Osteocyte (in vitro differentiated cells): ENCODE results near the gene GAL3ST2. TPM values are rescaled to one million over a fixed set of nuclear protein-coding genes. Genes with fewer than 3 reads are reported as not detected.

Experiments used
- DNase-seq: peaks from one replicate; pipeline ENCODE4 v3.0.0; 2021; ENCODE audit warnings: mixed read lengths; ENCODE audit not compliant: unreplicated experiment; ENCODE audit errors: extremely low spot score
- H3K27ac Mint-ChIP-seq: one replicate; pipeline ENCODE4 v1.8.0; 2021; ENCODE audit warnings: mild to moderate bottlenecking, mixed read lengths; ENCODE audit not compliant: unreplicated experiment
- H3K27me3 Mint-ChIP-seq: one replicate; pipeline ENCODE4 v1.8.0; 2021; ENCODE audit warnings: mixed read lengths; ENCODE audit not compliant: unreplicated experiment
- H3K36me3 Mint-ChIP-seq: one replicate; pipeline ENCODE4 v1.8.0; 2021; ENCODE audit warnings: mixed read lengths; ENCODE audit not compliant: unreplicated experiment
- H3K4me1 Mint-ChIP-seq: one replicate; pipeline ENCODE4 v1.8.0; 2021; ENCODE audit warnings: mixed read lengths; ENCODE audit not compliant: unreplicated experiment
- H3K4me3 Mint-ChIP-seq: one replicate; pipeline ENCODE4 v1.8.0; 2021; ENCODE audit warnings: mild to moderate bottlenecking, moderate library complexity, mixed read lengths; ENCODE audit not compliant: unreplicated experiment
- H3K9me3 Mint-ChIP-seq: one replicate; pipeline ENCODE4 v1.8.0; 2021; ENCODE audit warnings: mixed read lengths; ENCODE audit not compliant: unreplicated experiment
- CTCF ChIP-seq: fragments of 200-600 bp; sonication (generic); IDR thresholded peaks from 2 replicates; pipeline ENCODE4 v1.5.0; 2021; ENCODE audit warnings: antibody characterized with exemption, mild to moderate bottlenecking, moderate library complexity
- total RNA-seq: library from RNA; stranded (reverse); gene quantifications from 2 replicates; pipeline ENCODE4 v1.2.1, GENCODE V29; 2021

Gene GAL3ST2
- total RNA-seq, 1 donor from 2014 or later, result 0.48 TPM

- TF ChIP-seq CTCF, result no peak
- H3K9me3 Mint-ChIP-seq, result no peaks in the 10 kb centered on the region
- no peak overlapping the region for H3K4me3 Mint-ChIP-seq
- no peaks in the 10 kb centered on the region for H3K36me3 Mint-ChIP-seq
- H3K27me3 Mint-ChIP-seq, result peaks cover 22% of the 10 kb centered on the region
- no peak for DNase-seq
- H3K27ac Mint-ChIP-seq, result no peak overlapping the region
- H3K4me1 Mint-ChIP-seq, result peaks cover 6% of the 10 kb centered on the region
Measured at GRCh38 chr2:241849616-241850543, 73.3 kb downstream of the GAL3ST2 start.

GRCh38 chr2:241850544-241851324 lies 74.1 kb downstream of the GAL3ST2 start:
- Mint-ChIP-seq H3K4me1 (no peaks in the 10 kb centered on the region), H3K9me3 (no peaks in the 10 kb centered on the region), H3K36me3 (no peaks in the 10 kb centered on the region), H3K4me3 (no peak overlapping the region), H3K27ac (no peak overlapping the region), H3K27me3 (peaks cover 14% of the 10 kb centered on the region)
- TF ChIP-seq CTCF, result no peak
- DNase-seq, result no peak

- no peak overlapping the region for H3K27ac Mint-ChIP-seq
- no peak overlapping the region for H3K4me3 Mint-ChIP-seq
- H3K9me3 Mint-ChIP-seq, result no peaks in the 10 kb centered on the region
- H3K4me1 Mint-ChIP-seq, result no peaks in the 10 kb centered on the region
- no peaks in the 10 kb centered on the region for H3K36me3 Mint-ChIP-seq
- no peak for TF ChIP-seq CTCF
- no peak for DNase-seq
- H3K27me3 Mint-ChIP-seq, result peaks cover 6% of the 10 kb centered on the region
Measured at GRCh38 chr2:241851325-241852115, 74.9 kb downstream of the GAL3ST2 start.

GRCh38 chr2:241852116-241852980 lies 75.7 kb downstream of the GAL3ST2 start:
- Mint-ChIP-seq H3K36me3 (no peaks in the 10 kb centered on the region), H3K27me3 (peaks cover 4% of the 10 kb centered on the region), H3K4me1 (no peaks in the 10 kb centered on the region), H3K9me3 (no peaks in the 10 kb centered on the region), H3K27ac (no peak overlapping the region), H3K4me3 (no peak overlapping the region)
- no peak for TF ChIP-seq CTCF
- no peak for DNase-seq
